GM13976 (cell line): ENCODE results near the gene ZNF653.
A peak's percentile ranks its signal among the peaks of the same experiment; 100 is the strongest.

Experiments used
- DNase-seq: peaks from one replicate; pipeline ENCODE4 v3.0.0; 2012; ENCODE audit warnings: low spot score
- in situ Hi-C: fragments of 300-500 bp; cut with MboI; formaldehyde crosslinking; loops from one replicate; pipeline ENCODE4 v1.12.0; 2022; ENCODE audit warnings: low sequenced_read_pairs, mixed read lengths, inconsistent platforms; ENCODE audit not compliant: unreplicated experiment
- TF ChIP-seq, protein P1 (sequence below): IDR thresholded peaks from 2 replicates; pipeline ENCODE4 v1.5.1; 2012; ENCODE audit warnings: borderline replicate concordance, mild to moderate bottlenecking; ENCODE audit not compliant: insufficient read depth; ENCODE audit errors: extremely low read depth, missing control alignments, control extremely low read depth

ZNF653 gene

DNA sequence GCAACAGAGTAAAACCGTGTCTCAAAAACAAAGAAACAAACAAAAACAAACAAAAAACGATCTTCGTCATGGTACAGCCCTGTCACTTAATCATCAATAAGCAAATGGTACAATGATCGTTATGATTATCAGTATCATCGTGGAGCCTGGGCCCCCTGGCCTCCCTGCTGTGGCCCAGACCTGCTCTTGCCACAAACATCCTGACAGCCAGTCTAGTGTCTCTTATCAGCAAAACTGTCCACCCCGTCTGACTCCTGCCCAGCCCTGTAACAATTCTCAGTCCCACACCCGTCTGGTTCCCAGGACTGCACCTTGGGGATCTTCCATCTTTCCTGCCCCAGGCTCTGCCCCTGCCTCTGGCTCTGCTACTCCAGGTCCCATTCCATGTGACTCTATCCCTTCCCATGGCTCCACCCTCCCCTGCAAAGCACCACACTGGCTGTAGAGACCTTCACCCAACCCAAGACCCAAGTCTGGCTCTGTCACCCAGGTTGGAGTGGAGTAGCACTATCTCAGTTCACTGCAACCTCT is 5.7 kb downstream of the ZNF653 start:
- in situ Hi-C loops = no loop called here
- TF ChIP-seq, protein P1, sequence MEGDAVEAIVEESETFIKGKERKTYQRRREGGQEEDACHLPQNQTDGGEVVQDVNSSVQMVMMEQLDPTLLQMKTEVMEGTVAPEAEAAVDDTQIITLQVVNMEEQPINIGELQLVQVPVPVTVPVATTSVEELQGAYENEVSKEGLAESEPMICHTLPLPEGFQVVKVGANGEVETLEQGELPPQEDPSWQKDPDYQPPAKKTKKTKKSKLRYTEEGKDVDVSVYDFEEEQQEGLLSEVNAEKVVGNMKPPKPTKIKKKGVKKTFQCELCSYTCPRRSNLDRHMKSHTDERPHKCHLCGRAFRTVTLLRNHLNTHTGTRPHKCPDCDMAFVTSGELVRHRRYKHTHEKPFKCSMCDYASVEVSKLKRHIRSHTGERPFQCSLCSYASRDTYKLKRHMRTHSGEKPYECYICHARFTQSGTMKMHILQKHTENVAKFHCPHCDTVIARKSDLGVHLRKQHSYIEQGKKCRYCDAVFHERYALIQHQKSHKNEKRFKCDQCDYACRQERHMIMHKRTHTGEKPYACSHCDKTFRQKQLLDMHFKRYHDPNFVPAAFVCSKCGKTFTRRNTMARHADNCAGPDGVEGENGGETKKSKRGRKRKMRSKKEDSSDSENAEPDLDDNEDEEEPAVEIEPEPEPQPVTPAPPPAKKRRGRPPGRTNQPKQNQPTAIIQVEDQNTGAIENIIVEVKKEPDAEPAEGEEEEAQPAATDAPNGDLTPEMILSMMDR = no peak

DNA sequence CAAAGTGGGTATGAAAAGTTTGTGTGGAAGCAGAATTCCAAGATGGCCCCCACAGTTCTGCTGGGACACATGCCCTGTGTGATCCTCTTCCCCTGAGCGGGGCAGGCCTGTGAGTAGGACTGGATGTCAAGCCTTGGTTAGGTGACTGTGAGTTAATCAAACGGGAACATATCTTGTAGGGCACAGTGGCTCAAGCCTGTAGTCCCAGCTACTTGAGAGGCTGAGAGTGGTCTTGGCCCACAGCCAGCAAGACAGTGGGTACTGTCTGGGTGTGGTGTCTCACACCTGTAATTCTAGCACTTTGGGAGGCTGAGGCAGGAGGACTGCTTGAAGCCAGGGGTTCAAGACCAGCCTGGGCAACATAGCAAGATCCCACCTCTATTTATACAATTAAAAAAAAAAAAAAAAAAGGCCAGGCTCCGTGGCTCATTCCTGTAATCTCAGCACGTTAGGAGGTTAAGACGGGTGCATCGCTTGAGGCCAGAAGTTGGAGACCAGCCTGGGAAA is 6.4 kb downstream of the ZNF653 start:
- TF ChIP-seq, protein P1 = no peak
- no peak for DNase-seq
- in situ Hi-C loops = no loop called here

More for the DNA sequence above, 5.7 kb downstream of the ZNF653 start:
- DNase-seq = no peak

DNA sequence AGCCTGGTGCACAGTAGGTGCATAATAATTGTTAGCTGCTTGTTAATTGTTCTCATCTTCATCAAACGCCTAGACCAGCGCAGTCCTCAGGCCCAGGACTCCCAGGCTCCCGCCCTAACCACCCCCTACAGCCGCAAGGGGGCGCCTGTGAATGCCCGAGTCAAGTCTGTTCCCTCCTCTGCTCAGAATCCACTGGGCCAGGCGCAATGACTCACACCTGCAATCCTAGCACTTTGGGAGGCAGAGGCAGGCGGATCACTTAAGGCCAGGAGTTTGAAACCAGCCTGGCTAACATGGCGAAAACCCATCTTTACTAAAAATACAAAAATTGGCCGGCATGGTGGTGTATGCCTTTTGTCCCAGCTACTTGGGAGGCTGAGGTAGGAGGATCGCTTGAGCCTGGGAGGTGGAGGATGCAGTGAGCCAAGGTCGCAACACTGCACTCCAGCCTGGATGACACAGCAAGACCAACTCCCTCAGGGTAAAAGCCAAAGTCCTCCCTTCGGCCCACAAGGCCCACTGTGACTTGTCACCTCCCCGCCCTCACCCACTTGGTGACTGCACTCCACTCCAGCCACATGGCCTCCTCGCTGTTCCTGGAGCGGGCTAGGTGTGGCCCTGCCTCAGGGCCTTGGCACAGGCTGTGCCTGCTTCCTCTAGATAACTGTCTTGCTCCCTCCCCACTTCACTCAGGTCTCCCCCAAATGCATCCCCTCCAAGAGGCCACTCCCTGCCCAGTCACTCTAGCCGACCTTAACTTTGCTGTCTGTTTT is 9.1 kb downstream of the ZNF653 start:
- peak; percentile 82 for DNase-seq
- TF ChIP-seq, protein P1 = peak; percentile 63

DNA sequence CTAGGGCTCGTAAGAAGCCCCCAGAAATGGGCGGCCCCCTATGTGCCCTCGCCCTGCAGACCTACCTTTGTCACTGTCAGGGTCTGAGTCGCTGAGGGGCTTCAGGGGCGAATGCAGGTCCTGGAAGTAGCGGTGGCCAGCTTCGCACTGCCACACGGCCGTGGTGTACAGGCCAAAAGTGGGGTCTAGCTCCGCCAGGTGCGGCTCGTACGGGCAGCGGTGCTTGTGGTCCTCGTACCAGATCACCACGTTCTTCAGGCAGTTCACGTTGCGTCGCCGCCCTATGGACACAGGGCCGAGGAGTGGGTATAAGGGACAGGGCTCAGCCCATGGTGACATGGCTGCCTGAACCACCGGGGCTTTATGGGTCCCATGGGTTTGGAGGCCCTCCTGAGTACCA is 9.8 kb downstream of the ZNF653 start:
- no peak for DNase-seq
- TF ChIP-seq, protein P1 = no peak
- in situ Hi-C loops = no loop called here

More for the DNA sequence above, 9.1 kb downstream of the ZNF653 start:
- in situ Hi-C loops = no loop called here

DNA sequence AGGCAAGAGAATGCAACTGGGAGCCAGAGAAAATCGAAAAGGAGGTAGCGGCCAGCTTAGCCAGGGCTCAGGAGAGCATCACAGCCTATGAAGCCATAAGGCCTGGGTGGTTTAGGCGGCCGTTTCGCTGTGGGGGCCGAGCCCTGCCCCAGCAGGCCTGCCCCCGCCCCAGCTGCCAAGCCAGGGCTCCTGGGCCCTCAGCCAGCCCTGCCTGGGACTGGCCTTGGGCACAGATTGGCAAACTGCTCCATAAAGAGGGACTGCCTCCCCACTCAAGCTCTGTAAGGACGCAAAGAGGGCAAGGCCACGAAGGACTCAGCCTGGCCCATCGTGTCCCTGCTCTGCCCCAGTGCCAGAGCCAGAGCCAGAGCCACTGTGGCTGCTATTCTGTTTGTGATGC is 10.2 kb downstream of the ZNF653 start:
- DNase-seq = no peak
- in situ Hi-C loops = no loop called here
- TF ChIP-seq, protein P1 = no peak

DNA sequence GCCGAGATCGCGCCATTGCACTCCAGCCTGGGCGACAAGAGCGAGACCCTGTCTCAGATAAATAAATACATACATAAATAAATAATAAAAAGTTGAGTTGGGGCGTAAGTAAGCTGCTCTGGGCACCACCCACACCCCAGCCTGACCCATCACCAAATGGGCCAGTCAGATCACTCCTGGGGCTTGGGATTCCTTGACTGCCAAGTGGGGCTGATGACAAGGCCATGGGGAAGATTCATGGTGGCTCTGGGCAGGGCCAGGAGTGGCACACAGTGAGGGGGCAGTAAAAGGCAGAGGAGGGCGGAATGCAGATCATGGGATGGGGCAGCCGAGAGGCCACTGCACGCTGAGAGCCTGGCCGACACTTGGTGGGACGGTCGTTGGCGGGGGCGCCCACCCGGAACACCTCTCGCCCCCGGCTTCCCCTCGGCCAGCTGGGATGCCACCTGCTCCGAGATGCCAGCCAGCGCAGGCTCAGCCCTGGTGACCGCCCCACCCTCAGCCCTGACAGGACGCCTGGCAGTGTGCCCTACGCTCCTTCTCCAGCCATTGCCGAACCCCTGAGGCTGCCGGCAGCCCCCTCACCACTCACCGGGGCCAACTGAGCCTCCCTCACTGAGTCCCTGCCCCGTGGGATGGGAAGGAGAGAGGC is 10.9 kb downstream of the ZNF653 start:
- in situ Hi-C loops = no loop called here
- DNase-seq = no peak
- TF ChIP-seq, protein P1 = no peak
